Stimulated activated CD8-positive, alpha-beta memory T cell treated with anti-CD3 and anti-CD28 coated beads, Interleukin-15, amount 100 ng/mL, for 1 hour (primary cell): ENCODE data around the gene TAX1BP3.
"Not testable (repeated sequence)": the region's sequence is repeated elsewhere in the genome, so short reads cannot be mapped to it uniquely, and the experiment has no call there.

Source experiments
- DNase-seq: peaks from one replicate; pipeline ENCODE4 v3.0.0-alpha.2; 2020; ENCODE audit warnings: low read depth

The TAX1BP3 gene, protein sequence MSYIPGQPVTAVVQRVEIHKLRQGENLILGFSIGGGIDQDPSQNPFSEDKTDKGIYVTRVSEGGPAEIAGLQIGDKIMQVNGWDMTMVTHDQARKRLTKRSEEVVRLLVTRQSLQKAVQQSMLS

DNA sequence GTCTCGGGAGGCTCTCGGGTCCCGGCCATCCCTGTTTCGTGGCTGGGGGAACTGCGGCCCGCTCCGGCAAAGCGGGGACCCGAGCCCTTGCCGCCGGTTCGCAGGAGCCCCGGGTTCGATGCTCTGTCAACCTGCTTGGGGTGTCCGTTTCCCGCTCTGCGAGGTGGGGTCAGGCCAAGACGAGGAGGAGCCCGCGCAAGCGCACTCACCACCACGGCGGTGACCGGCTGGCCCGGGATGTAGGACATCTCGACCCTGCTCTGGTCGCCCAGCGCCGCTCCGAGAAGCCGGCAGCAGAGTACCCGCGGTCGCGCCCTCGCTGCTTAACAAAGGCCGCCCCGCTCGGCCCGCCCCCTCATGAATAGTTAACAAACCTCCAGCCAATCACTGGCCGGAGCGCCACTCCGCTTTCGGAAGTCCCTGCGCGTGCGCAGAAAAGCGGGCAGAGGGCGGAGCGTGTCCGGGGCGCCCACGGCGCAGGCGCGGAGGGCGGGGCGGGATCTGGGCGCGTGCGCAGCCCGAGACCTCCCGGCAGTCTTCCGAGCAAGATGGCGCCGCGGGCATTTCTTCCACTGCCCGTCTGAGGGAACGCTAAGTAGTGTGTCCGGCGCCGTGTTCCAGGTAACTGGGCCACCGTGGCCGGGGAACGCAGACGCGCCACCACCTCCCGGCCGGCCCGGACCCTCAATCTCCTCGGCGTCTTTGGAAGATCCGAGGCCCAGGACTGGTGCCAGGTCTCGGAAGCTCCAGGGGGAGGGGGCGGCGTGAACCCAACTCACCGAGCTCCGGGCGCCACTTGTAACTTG, at the start of gene TAX1BP3, which contains the start of gene EMC6:
Gene TAX1BP3 (minus strand): TSS at position 300 of the 806 bp plus-strand sequence. CDS start 52 bp downstream, at position 248.
Gene EMC6 (plus strand): TSS at position 534 of the 806 bp plus-strand sequence. CDS start 335 bp downstream, outside the sequence.
- DNase-seq = peak; percentile 95

DNA sequence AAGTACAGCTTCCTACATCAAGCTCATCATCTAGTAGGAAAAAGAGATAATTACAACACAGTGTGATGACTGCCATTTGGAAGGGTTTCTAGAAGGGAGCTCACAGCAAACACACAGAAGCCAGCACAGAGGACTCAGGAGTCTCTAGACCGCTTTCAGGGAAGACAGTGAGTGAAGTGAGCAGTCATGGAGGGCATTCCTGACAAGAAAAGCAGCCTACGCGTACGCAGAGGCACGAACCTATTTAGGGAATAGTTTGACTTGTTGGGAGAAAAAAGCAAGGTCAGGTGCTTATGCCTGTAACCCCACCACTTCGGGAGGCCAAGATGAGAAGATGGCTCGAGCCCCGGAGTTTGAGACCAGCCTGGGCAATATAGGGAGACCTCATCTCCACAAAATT, 46.9 kb upstream of the TAX1BP3 start:
- DNase-seq = no peak

DNA sequence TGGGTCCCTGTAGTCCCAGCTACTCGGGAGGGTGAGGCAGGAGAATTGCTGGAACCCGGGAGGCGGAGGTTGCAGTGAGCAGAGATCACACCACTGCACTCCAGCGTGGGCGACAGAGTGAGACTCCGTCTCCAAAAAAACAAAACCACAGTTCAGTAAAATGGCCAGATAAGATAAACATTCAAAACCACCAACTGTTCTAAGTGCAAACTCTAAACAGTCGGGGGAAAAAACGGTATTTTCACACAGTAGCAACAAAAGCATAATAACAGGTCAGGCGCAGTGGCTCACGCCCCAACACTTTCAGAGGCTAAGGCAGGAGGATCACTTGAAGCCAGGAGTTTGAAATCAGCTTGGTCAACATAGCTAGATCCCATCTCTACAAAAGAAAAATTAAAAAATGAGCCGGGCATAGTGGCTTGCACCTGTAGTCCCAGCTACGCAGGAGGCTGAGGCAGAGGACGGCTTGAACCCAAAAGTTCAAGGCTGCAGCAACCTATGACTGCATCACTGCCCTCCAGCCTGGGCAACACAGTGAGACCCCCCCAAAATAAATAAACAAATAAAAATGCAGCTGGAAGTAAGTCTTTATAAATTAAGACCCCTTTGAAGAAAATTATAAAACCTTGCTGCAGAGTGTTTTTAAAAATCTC, 44.6 kb upstream of the TAX1BP3 start:
- DNase-seq = no peak

DNA sequence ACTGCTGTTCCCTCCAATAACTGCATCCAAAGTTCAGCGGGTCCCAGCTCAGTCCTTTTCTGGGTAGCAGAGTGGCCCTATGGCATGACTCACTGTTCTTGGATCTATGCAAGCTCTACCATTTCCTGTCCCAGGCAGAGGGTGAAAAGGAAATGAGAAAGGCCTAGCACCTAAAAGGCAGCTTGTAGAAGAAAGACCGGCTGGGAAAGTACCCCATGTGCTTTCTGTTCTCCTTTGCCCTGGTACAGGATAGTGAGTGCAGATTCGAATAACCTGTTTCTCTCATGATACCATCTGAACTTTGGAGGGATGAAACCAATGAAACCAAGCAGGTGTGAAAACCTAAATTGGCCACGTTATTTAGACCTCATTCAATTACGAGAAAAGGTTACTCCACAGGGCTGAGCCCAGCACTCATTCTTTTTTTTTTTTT, 42.6 kb upstream of the TAX1BP3 start:
- DNase-seq = peak; percentile 37

DNA sequence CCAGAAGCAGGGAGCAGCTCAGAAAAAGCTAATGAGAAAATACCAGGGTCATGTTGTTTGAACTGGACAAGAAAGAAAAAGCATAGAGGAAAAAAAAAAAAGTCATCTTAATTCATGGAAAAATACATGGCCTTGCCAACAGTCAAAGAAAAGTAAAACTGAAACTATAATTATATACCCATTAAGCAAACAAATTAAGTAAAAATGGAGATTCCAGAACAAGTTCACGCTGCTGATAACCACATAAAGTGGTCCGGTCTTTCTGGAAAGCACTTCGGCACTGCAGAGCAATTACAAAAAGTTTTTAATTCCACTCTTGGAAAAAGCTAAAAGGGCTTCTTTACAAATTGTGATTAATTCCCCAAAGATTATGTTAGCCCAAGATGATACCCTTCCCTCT, 40.0 kb upstream of the TAX1BP3 start:
- DNase-seq = no peak

DNA sequence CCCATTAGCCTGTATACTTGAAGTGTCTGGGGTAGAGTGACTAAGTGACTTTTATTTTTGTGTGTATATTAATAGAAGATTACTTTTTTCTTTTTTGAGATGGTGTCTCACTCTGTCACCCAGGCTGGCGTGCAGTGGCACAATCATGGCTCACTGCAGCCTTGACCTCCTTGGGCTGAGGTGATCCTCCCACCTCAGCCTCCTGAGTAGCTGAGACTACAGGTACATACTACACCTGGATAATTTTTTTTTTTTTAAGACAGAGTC, 37.3 kb upstream of the TAX1BP3 start:
- not testable (repeated sequence) for DNase-seq

DNA sequence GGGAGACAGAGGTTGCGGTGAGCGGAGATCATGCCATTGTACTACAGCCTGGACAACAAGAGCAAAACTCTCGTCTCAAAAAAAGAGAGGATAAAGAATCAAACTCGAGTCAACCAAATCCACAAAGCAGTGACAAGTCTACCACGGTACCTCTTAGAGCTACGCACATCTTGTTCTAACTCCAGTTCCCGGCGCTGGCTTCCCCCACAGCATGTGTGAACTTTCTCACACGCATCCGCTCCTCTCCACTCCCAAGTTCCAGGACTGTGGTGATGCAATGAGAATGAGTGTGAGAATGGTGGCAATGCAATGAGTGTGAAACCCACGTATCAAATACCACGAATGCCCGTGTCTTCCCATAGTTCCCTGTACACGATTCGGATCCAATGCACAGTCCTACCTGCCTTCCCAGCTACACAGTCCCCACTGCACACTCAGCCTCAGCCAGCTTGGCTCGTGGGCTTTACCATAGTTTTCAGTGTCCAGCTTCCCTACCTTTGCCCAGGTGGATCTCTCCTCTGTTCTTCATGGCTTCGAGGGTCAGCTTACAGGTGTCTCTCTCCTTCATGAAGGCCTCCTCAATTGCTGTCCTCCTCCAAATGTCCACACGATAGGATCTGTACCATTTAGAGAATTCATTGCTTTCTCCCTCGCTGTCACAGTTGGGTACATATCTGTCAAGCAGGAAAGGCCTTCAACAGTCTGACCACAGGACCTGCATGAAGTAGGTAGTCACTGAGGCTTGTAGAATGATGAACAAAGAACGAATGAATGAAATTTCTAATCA, 36.7 kb upstream of the TAX1BP3 start:
- no peak for DNase-seq

DNA sequence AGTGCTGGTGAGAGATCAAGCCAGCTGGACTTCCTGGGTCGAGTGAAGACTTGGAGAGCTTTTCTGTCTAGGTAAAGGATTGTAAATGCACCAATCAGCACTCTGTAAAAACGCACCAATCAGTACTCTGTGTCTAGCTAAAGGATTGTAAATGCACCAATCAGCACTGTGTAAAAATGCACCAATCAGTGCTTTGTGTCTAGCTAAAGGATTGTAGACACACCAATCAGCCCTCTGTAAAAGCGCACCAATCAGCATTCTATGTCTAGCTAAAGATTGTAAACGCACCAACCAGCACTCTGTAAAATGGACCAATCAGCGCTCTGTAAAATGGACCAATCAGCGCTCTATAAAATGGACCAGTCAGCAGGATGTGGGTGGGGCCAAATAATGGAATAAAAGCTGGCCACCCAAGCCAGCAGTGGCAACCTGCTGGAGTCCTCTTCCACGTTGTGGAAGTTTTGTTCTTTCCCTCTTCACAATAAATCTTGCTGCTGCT, 33.7 kb upstream of the TAX1BP3 start:
- not testable (repeated sequence) for DNase-seq

DNA sequence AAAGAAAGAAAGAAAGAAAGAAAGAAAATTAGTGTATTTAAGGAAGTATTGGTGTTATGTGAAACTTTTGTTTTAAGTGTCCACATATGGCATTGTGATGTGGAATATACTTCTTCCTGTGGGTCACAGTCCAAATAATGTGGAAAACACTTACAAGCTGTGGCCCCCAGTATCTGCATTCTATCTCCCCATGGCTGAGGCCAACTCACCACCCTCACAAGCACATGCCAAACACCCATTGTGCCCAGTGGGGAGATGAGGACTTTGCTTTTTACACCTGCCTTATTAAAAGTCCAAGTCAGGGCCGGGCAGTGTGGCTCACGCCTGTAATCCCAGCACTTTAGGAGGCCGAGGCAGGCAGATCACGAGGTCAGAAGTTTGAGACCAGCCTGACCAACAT, 31.6 kb upstream of the TAX1BP3 start:
- DNase-seq = no peak

DNA sequence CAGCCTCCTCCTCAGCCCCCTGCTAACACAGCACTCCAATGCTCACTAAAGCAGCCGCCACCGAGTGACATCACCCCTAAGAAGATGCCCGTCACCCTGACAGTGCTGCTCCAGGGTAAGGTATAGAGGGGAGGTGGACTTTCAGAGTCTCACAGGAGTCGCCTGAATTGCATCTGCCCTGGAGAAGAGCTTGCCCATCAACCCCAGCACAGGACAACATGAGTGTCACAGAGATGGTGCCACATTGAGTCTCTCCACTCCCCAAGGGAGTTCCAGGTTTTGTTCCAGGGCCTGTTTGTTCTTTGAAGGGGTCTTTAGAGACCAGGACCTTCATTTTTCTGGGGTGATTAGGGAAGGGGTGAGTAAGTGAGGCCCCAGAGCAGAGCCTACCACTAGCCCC, 29.8 kb upstream of the TAX1BP3 start:
- no peak for DNase-seq

DNA sequence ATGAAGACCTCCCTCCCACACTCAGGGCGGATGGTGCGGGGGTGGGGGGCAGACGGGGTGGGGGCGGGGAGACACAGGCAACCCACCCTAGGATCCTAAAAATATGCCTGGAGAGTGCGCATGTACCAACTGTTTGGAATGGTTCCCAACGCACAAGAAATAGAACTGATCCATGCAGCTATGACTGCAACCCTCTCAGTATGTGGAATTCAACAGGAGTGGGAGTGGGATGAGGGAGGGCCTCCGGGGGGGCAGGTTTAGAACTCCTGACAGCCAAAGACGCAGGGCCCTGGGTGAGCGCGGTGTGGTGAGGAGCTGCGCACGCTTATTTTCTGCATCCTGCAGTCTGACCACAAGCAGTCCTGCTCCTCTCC, 28.7 kb upstream of the TAX1BP3 start:
- DNase-seq = no peak

DNA sequence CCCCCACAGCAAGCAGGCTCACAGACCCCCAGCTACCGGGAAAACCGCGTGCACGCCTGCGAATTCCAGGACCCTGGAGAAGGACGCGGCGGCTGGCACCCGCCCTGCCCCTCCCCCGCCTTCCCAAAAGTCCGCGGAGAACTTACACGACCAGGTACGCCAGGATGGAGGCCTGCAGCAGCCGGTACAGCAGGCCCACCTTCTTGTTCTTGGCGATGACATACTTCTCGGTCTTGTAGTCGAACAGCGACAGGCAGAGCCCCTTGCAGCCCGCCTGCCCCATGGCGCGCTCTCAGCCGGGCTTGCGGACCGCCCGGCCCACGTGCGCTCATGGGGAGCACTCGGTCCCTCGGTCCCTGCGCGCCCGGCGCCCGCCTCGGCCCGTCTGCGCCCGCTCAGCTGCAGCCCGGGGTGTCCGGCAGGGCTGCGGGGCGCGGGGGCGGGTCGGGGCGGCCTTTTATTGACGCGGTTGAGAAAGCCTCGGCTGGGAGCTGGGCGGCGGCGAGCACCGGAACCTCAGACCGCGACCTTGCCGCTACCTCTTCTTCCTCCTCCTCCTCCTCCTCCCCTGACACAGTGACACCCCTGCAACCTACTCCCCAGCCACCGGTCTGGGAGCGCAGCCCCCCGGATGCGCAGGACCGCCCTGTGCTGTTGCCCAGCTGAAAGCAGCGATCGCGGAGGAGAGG, 27.5 kb upstream of the TAX1BP3 start, which contains the start of gene P2RX5:
Gene P2RX5 (minus strand): TSS at position 433 of the 689 bp plus-strand sequence. CDS start 150 bp downstream, at position 283.
- no peak for DNase-seq

DNA sequence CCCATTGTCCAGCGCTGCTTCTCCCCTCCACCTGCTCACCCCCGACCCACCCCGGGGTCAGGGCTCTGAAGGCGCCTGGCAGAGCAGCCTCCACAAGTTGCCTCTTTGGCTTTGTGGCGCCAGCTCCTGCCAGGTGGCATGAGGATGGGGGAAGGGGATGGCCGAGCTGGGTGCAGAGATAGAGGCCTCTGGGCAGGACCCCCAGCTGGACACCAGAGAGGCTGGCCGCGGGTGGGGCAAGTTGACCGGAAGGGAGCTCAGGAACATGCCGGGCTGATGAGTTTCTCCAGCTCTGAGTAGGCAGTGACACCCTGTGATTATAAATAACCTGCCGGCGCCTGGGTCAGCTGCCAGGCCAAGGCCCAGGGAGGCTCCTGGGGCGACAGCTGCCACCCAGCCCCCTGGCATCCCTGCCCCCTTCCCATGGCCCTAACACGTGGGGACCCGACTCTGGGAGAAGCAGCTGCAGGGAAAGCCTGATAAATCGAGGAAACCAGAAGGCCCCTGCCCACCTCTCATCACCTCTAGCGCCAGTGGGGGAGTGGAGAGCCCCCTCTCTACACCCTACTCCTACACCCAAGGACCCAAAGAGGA, 26.8 kb upstream of the TAX1BP3 start:
- DNase-seq = no peak

DNA sequence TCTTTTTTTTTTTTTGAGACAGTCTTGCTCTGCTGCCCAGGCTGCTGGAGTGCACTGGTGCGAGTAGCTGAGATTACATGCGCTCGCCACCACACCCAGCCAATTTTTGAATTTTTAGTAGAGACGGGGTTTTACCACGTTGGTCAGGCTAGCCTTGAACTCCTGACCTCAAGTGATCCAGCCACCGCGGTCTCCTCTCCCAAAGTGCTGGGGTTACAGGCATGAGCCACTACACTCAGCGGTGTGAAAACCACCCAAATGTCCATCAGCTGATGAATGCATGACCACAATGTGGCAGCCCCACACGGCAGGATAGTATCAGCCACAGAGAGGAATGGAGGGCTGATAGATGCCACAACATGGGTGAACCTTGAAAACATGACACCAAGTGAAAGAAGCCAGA, 25.5 kb upstream of the TAX1BP3 start:
- DNase-seq = no peak

DNA sequence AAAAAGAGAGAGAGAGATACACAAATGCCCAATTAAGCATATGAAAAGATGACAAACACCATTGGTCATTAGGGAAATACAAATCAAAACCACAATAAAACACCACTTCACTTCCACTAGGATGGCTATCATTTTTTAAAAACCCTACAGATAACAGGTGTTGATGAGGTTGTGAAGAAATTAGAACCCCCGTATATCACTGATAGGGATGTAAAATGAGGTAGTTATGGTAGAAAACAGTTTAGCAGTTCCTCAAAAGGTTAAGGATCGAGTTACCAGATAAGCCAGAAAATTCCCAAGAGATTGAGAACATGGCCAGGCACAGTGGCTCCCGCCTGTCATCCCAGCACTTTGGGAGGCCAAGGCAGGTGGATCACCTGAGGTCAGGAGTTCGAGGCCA, 24.8 kb upstream of the TAX1BP3 start:
- DNase-seq = no peak

DNA sequence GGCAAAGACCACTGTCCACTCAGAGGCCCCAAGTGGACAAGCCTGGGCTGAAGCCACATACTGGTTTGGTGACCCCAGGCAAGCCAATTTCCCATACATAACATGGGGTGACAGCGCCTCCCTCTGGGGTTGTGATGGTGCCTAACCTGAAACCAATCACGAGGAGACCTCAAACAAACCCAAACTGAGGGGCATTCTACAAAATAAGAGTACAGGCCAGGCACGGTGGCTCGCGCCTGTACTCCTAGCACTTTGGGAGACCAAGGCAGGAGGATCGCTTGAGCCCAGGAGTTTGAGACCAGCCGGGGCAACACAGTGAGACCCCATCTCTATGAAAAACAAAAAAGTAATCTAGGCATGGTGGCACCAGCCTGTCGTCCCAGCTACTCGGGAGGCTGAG, 24.0 kb upstream of the TAX1BP3 start:
- DNase-seq = no peak

DNA sequence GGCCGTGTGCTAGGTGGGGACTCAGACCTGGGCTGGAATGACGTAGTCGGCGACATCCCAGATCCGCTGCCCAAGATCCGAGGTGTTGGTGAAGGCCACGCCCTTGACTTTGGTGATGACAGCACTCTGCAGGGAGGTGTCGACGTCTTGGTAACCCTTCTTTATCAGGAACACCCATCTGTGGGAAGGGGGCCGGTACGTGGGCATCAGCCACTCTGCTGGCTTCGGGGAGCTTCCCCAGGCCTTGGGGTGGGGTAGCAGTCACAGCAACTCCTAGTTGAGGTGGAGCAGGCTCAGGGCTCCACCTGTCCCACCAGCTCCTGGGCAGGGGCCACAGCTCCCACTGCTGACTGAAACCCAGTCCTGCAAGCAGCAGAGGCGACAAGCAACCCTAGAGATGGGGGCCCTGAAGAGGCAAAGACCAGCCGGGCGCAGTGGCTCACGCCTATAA, 23.3 kb upstream of the TAX1BP3 start:
- no peak for DNase-seq

DNA sequence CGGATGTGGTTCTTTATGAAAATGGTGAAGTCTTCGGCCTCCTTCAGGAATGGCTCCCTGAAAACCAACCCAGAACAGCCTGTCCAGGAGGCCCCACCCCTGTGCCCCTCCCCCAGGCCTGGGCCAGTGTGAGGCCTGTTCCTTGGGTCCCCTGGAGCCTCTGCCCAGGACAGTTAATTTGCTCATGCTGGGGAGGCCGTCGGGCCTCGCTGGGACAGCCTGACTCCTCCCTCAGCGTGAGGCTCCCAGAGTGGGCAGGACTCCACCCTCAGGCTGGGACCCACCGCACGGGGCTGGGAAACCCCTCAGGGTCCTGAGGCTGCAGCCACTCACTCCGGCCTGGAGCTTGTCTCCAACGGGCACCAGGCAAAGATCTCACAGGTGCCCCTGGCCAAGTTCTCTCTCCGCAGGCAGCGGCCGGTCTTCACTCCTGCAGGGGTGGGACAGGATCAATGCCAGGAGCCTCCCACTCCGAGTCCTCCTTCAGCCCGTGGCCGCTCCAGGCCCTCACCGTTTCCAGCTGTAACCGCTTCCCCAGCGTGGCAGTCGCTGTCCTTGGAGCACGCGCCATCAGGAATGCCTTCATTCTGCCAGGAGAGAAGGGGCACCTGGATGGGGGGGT, 21.8 kb upstream of the TAX1BP3 start:
- no peak for DNase-seq

DNA sequence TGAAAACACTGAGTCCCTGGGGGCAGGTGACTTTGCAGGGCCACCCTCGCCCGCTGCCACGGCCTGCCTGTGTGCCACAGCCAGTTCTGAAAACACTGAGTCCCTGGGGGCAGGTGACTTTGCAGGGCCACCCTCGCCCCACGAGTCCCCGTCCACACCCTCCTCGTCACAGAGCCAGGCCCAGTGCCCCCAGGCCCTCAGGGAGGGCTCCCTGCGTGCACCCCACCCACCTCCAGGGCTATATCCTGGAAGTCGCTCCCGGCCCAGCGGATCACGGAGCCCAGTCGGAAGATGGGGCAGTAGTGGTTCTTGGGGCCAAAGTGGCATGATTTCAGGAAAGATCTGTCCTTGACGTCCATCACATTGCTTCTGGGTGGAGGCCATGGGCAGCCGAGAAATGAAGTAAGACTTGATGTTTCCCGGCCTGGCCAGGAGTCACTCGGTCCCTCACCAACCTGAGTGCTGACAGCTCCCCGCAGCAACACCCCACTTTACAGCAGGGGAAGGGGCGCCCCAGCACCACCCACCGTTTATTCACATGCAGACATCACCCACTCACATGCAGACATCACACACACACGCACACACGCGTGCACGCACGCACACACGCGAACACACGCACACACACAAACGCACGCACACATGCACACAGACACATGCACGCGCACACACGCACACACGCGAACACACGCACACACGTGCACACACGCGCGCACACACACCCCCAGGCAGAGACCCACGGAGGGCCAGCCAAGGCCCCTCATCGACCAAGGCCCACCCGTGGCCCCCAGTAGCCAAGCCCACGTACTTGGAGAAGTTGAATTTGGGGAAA, 21.1 kb upstream of the TAX1BP3 start:
- DNase-seq = no peak

DNA sequence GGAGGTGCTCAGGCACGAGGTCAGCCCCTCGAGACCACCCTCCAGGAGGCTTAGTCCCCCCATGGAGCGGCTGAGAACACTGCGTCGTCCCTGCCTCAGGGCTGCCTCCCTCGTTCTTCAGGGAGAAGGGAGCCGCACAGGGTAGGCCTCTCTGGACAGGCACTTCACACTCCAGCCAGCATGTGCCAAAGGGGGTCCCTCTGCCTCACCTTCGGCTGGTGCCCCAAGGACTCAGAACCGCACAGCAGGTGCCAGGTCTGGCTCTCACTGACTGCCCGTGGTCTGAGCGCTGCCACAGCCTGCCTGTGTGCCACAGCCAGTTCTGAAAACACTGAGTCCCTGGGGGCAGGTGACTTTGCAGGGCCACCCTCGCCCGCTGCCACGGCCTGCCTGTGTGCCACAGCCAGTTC, 20.5 kb upstream of the TAX1BP3 start:
- DNase-seq = no peak
